Liver (tissue), 2 donors: ENCODE results near the gene CPSF4.

Source experiments
- TF ChIP-seq, protein P1 (sequence below): fragments of 150-350 bp; IDR thresholded peaks from 2 replicates; pipeline ENCODE4 v1.5.1; 2017; ENCODE audit warnings: improper control_type of control experiment, low read depth, low read length; ENCODE audit not compliant: missing input control
- TF ChIP-seq, protein P2 (sequence below): IDR thresholded peaks from 2 replicates; pipeline ENCODE4 v1.6.1; 2016; ENCODE audit warnings: antibody characterized with exemption
- donor health status: healthy.

DNA sequence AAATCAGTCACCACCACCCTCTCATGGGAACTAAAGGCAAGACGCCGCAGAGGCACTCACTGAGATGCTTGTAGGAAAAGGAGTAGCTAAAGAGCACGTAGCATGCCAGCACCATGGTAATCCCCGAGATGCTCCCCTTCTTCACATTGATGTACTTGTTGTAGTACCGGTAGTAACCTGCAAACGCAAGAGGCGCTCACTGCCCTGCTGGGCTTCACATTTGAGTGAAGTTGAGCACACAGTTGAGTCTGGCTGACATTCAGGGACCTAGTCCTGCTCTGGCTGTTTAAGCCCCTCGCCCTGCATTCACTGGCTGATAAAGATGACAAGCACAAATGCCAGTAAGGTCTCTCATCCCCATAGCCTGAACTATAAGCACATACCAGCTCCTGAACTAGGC lies 20.3 kb downstream of the CPSF4 start:
- TF ChIP-seq, protein P1, sequence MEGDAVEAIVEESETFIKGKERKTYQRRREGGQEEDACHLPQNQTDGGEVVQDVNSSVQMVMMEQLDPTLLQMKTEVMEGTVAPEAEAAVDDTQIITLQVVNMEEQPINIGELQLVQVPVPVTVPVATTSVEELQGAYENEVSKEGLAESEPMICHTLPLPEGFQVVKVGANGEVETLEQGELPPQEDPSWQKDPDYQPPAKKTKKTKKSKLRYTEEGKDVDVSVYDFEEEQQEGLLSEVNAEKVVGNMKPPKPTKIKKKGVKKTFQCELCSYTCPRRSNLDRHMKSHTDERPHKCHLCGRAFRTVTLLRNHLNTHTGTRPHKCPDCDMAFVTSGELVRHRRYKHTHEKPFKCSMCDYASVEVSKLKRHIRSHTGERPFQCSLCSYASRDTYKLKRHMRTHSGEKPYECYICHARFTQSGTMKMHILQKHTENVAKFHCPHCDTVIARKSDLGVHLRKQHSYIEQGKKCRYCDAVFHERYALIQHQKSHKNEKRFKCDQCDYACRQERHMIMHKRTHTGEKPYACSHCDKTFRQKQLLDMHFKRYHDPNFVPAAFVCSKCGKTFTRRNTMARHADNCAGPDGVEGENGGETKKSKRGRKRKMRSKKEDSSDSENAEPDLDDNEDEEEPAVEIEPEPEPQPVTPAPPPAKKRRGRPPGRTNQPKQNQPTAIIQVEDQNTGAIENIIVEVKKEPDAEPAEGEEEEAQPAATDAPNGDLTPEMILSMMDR: no peak
- TF ChIP-seq, protein P2, sequence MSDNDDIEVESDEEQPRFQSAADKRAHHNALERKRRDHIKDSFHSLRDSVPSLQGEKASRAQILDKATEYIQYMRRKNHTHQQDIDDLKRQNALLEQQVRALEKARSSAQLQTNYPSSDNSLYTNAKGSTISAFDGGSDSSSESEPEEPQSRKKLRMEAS: no peak
